Panc1 (cell line): Measurements from ENCODE around the gene LRRC8B. TPM values are rescaled to one million over a fixed set of nuclear protein-coding genes. Genes with fewer than 3 reads are reported as not detected.

Experiments used
- ATAC-seq: fragments of 200-7000 bp; cut with Tn5 transposase; 2 replicates; pipeline ENCODE4 v1.9.1; 2020; ENCODE audit warnings: mild to moderate bottlenecking, moderate library complexity
- BruUV-seq: library from RNA; stranded (reverse); fragments of 400-500 nt; replicated peaks from 2 replicates; lab custom pipeline; 2021; lab: Mats Ljungman, UMichigan
- CTCF ChIA-PET: fragments of 300-600 bp; sonication (Branson Sonifier 250); formaldehyde crosslinking; loops from one replicate; lab custom pipeline; 2022; ENCODE audit warnings: antibody characterized with exemption; lab: Charles Lee
- POLR2A ChIA-PET: fragments of 300-600 bp; sonication (Branson Sonifier 250); formaldehyde crosslinking; loops from one replicate; lab custom pipeline; 2022; ENCODE audit warnings: antibody characterized with exemption; lab: Charles Lee
- DNase-seq: peaks from one replicate; pipeline ENCODE4 v3.0.0-alpha.2; 2010; ENCODE audit warnings: low read depth, low spot score
- H3K27ac ChIP-seq: 2 replicates; pipeline ENCODE4 v1.5.1; 2011; ENCODE audit warnings: mild to moderate bottlenecking, low read length, inconsistent platforms
- H3K27me3 ChIP-seq: fragments of 200-500 bp; sonication (Bioruptor generic); 2 replicates; pipeline ENCODE4 v1.6.0; 2014; ENCODE audit warnings: low read length, inconsistent platforms; ENCODE audit not compliant: control insufficient read depth, insufficient read depth
- H3K36me3 ChIP-seq: fragments of 200-500 bp; sonication (Bioruptor generic); 2 replicates; pipeline ENCODE4 v1.5.1; 2014; ENCODE audit warnings: inconsistent platforms, mild to moderate bottlenecking, low read length, moderate library complexity; ENCODE audit not compliant: control insufficient read depth, insufficient read depth
- H3K4me1 ChIP-seq: 2 replicates; pipeline ENCODE4 v1.5.1; 2011; ENCODE audit warnings: inconsistent platforms, mild to moderate bottlenecking, low read length, moderate library complexity; ENCODE audit not compliant: control insufficient read depth, insufficient read depth
- H3K4me3 ChIP-seq, 2 experiments: 2 replicates each; pipeline ENCODE4 v1.5.1; 2011 to 2012; ENCODE audit warnings: low read depth in 2 of 2, low read length in 2 of 2, mild to moderate bottlenecking in 2 of 2, inconsistent platforms in 1 of 2, moderate library complexity in 1 of 2
- H3K9me3 ChIP-seq: fragments of 200-500 bp; sonication (Bioruptor generic); 2 replicates; pipeline ENCODE4 v1.5.1; 2014; ENCODE audit warnings: low read depth, mild to moderate bottlenecking, inconsistent platforms, low read length, moderate library complexity; ENCODE audit not compliant: control insufficient read depth, insufficient read depth
- POLR2AphosphoS5 ChIP-seq: IDR thresholded peaks from 2 replicates; pipeline ENCODE4 v1.6.1; 2012; ENCODE audit warnings: mild to moderate bottlenecking, low read depth, low read length, moderate library complexity
- SIN3A ChIP-seq: IDR thresholded peaks from 2 replicates; pipeline ENCODE4 v1.6.1; 2012; ENCODE audit warnings: low read depth, mild to moderate bottlenecking, low read length, moderate library complexity, borderline replicate concordance; ENCODE audit not compliant: insufficient read depth
- TCF7L2 ChIP-seq: IDR thresholded peaks from 2 replicates; pipeline ENCODE4 v1.6.1; 2011; ENCODE audit warnings: mild to moderate bottlenecking, low read depth, low read length, inconsistent platforms
- in situ Hi-C: cut with HindIII; loops from 2 replicates; pipeline ENCODE4 v1.10.0; 2016; ENCODE audit warnings: low sequenced_read_pairs, low pct_unique_long_range_greater_than_20kb
- intact Hi-C: fragments of 100-400 bp; cut with micrococcal nuclease; formaldehyde crosslinking; loops from one replicate; pipeline ENCODE4 v1.10.0; 2022; ENCODE audit not compliant: unreplicated experiment
- total RNA-seq: library from RNA; stranded (reverse); gene quantifications from one replicate; pipeline ENCODE4 v1.2.1, GENCODE V29; 2021; ENCODE audit not compliant: unreplicated experiment
- TF ChIP-seq, protein P1 (sequence below): fragments of 450-650 bp; IDR thresholded peaks from 2 replicates; pipeline ENCODE4 v1.5.1; 2017; ENCODE audit warnings: mild to moderate bottlenecking
- TF ChIP-seq, protein P2 (sequence below), 2 experiments: IDR thresholded peaks; 2 replicates each; pipeline ENCODE4 v1.6.1; 2011 to 2012; ENCODE audit warnings: low read depth in 2 of 2, control low read depth in 1 of 2, low read length in 1 of 2, mild to moderate bottlenecking in 1 of 2, moderate library complexity in 1 of 2; ENCODE audit not compliant: insufficient read depth in 1 of 2

The LRRC8B gene
- total RNA-seq, 1 experiment from 2014 or later: 27.3 TPM

DNA sequence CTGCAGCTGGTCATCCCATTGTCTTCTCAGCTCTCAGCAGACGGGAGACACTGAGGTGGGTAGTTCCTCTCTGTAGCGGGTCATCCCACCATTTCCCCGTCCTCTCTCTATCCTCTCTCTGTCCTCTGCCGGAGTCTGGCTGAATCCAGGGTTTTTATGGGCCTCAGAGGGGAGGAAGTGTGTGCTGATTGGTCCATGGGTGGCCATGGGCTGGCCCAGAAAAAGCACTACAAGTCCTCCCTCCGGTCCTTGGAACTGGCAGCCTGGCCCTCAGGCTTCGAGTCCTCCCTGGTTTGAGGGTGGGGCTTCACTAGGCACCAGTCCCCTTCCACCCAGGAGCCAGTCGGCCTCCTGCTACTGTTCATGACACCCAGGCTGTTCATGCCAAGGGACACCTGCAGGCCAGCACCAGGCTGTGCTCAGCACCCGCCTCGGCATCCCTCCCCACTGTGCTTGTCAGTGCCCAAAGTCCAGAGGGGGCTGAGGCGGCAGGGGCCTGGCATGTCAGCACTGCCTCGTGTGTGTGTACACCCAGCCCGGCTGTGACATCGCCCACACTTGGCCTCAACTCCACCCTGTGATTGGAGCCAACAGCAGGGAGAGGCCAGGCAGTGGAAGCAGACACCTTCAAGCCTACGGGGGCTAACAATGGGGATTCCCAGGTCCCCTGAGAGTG is 85.3 kb downstream of the LRRC8B start:
- Histone ChIP-seq H3K27me3 (no peaks in the 10 kb centered on the region), H3K36me3 (no peaks in the 10 kb centered on the region), H3K27ac (no peak overlapping the region), H3K4me3 (no peak overlapping the region), H3K4me1 (no peaks in the 10 kb centered on the region), H3K9me3 (no peaks in the 10 kb centered on the region)
- intact Hi-C loops (no loop called here), in situ Hi-C loops (no loop called here)
- ATAC-seq (0 out of 2 replicates have a peak, but pooled peaks have one; percentile 19), DNase-seq (no peak)
- ChIA-PET POLR2A (no interaction called here), CTCF (no interaction called here)
- BruUV-seq: no TSS peak
- TF ChIP-seq TCF7L2 (no peak), POLR2AphosphoS5 (no peak), SIN3A (no peak)
- TF ChIP-seq, protein P1, sequence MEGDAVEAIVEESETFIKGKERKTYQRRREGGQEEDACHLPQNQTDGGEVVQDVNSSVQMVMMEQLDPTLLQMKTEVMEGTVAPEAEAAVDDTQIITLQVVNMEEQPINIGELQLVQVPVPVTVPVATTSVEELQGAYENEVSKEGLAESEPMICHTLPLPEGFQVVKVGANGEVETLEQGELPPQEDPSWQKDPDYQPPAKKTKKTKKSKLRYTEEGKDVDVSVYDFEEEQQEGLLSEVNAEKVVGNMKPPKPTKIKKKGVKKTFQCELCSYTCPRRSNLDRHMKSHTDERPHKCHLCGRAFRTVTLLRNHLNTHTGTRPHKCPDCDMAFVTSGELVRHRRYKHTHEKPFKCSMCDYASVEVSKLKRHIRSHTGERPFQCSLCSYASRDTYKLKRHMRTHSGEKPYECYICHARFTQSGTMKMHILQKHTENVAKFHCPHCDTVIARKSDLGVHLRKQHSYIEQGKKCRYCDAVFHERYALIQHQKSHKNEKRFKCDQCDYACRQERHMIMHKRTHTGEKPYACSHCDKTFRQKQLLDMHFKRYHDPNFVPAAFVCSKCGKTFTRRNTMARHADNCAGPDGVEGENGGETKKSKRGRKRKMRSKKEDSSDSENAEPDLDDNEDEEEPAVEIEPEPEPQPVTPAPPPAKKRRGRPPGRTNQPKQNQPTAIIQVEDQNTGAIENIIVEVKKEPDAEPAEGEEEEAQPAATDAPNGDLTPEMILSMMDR: no peak
- TF ChIP-seq, protein P2, sequence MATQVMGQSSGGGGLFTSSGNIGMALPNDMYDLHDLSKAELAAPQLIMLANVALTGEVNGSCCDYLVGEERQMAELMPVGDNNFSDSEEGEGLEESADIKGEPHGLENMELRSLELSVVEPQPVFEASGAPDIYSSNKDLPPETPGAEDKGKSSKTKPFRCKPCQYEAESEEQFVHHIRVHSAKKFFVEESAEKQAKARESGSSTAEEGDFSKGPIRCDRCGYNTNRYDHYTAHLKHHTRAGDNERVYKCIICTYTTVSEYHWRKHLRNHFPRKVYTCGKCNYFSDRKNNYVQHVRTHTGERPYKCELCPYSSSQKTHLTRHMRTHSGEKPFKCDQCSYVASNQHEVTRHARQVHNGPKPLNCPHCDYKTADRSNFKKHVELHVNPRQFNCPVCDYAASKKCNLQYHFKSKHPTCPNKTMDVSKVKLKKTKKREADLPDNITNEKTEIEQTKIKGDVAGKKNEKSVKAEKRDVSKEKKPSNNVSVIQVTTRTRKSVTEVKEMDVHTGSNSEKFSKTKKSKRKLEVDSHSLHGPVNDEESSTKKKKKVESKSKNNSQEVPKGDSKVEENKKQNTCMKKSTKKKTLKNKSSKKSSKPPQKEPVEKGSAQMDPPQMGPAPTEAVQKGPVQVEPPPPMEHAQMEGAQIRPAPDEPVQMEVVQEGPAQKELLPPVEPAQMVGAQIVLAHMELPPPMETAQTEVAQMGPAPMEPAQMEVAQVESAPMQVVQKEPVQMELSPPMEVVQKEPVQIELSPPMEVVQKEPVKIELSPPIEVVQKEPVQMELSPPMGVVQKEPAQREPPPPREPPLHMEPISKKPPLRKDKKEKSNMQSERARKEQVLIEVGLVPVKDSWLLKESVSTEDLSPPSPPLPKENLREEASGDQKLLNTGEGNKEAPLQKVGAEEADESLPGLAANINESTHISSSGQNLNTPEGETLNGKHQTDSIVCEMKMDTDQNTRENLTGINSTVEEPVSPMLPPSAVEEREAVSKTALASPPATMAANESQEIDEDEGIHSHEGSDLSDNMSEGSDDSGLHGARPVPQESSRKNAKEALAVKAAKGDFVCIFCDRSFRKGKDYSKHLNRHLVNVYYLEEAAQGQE (IDR thresholded peaks at IDR 0.05; ENCODE audit: insufficient read depth in 1 of 2, low read depth in 2 of 2, low read length in 1 of 2): no peak

DNA sequence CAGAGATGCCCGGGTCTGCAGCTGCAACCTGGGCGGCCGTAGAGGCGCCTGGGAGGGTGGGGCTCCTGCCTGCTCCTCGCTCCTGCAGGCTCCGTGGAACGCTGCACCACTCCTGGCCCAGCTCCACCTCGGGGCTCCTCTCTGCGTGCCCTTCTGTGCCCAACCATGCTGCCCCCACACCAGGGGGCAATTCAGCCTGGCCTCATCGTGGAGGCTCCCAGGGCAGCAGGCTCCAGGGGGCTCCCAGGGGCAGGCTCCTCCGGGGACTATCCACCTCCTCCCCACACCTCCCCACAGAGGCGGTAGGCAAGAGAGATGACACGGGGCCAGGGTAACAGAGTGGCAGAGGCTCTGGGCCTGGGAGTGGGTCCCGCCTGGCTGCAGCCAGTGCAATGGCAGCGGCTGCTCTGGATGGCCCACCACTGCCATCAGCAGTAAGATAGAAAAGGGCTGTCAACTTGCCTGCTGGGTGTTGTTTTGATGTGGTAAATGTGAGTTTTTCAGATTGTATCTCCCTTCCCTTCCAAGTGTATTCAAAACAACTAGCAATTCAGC is 85.9 kb downstream of the LRRC8B start:
- no peaks in the 10 kb centered on the region for H3K4me1 ChIP-seq
- no peaks in the 10 kb centered on the region for H3K9me3 ChIP-seq
- no peak overlapping the region for H3K4me3 ChIP-seq
- BruUV-seq: no TSS peak
- ATAC-seq (no peak), DNase-seq (no peak)
- ChIA-PET CTCF (no interaction called here), POLR2A (no interaction called here)
- in situ Hi-C loops: no loop called here
- no peaks in the 10 kb centered on the region for H3K36me3 ChIP-seq
- H3K27ac ChIP-seq: no peak overlapping the region
- intact Hi-C loops: no loop called here
- TF ChIP-seq, protein P1: no peak
- TF ChIP-seq POLR2AphosphoS5: no peak
- no peak for TF ChIP-seq TCF7L2
- TF ChIP-seq, protein P2 (IDR thresholded peaks at IDR 0.05; ENCODE audit: insufficient read depth in 1 of 2, low read depth in 2 of 2, low read length in 1 of 2): no peak
- no peak for TF ChIP-seq SIN3A
- no peaks in the 10 kb centered on the region for H3K27me3 ChIP-seq
